ENCODE data around the gene DENND5B. TPM values are rescaled to one million over a fixed set of nuclear protein-coding genes. Genes with fewer than 3 reads are reported as not detected.
A peak's percentile ranks its signal among the peaks of the same experiment; 100 is the strongest.
"Not testable (repeated sequence)": the region's sequence is repeated elsewhere in the genome, so short reads cannot be mapped to it uniquely, and the experiment has no call there.

DENND5B gene
- total RNA-seq, 1 donor from 2014 or later, result 13.7 TPM

GRCh38 chr12:31557707-31558106 lies 33.2 kb downstream of the DENND5B start:
- DNase-seq (ENCODE audit: low spot score), result no peak

- DNase-seq (ENCODE audit: low spot score), result not testable (repeated sequence)
These were observed 35.5 kb downstream of the DENND5B start for GRCh38 chr12:31555466-31555865.

GRCh38 chr12:31550590-31550989 lies 40.3 kb downstream of the DENND5B start:
- DNase-seq (ENCODE audit: low spot score), result not testable (repeated sequence)

GRCh38 chr12:31536672-31537071 lies 54.3 kb downstream of the DENND5B start:
- DNase-seq (ENCODE audit: low spot score), result no peak

- no peak for DNase-seq (ENCODE audit: low spot score)
These were observed 57.5 kb downstream of the DENND5B start for GRCh38 chr12:31533470-31533869.

- DNase-seq (ENCODE audit: low spot score), result no peak
These were observed 59.0 kb downstream of the DENND5B start for GRCh38 chr12:31531893-31532292.

GRCh38 chr12:31528095-31528494 lies 62.8 kb downstream of the DENND5B start:
- DNase-seq (ENCODE audit: low spot score), result no peak

GRCh38 chr12:31527083-31527482 lies 63.9 kb downstream of the DENND5B start:
- no peak for DNase-seq (ENCODE audit: low spot score)

GRCh38 chr12:31526158-31526546 lies 64.8 kb downstream of the DENND5B start:
- no peak for DNase-seq (ENCODE audit: low spot score)

GRCh38 chr12:31525496-31526157 lies 65.3 kb downstream of the DENND5B start:
- DNase-seq (ENCODE audit: low spot score), result no peak

GRCh38 chr12:31524791-31525495 lies 66.0 kb downstream of the DENND5B start:
- DNase-seq (ENCODE audit: low spot score), result no peak

- DNase-seq (ENCODE audit: low spot score), result no peak
These were observed 67.6 kb downstream of the DENND5B start for GRCh38 chr12:31523306-31523705.

- no peak for DNase-seq (ENCODE audit: low spot score)
These were observed 68.3 kb downstream of the DENND5B start for GRCh38 chr12:31522607-31523006.

GRCh38 chr12:31521964-31522363 lies 69.0 kb downstream of the DENND5B start:
- no peak for DNase-seq (ENCODE audit: low spot score)

GRCh38 chr12:31519511-31519910 lies 71.4 kb downstream of the DENND5B start:
- DNase-seq (ENCODE audit: low spot score), result no peak

GRCh38 chr12:31518680-31519227 lies 72.2 kb downstream of the DENND5B start:
- DNase-seq (ENCODE audit: low spot score), result peak; percentile 44

GRCh38 chr12:31517994-31518393 lies 72.9 kb downstream of the DENND5B start:
- no peak for DNase-seq (ENCODE audit: low spot score)

- no peak for DNase-seq (ENCODE audit: low spot score)
These were observed 74.2 kb downstream of the DENND5B start for GRCh38 chr12:31516702-31517101.

- DNase-seq (ENCODE audit: low spot score), result no peak
These were observed 76.0 kb downstream of the DENND5B start for GRCh38 chr12:31514912-31515311.

GRCh38 chr12:31510034-31510433 lies 80.9 kb downstream of the DENND5B start:
- DNase-seq (ENCODE audit: low spot score), result no peak

GRCh38 chr12:31508436-31509150 lies 82.3 kb downstream of the DENND5B start:
- DNase-seq (ENCODE audit: low spot score), result no peak

- DNase-seq (ENCODE audit: low spot score), result no peak
These were observed 83.0 kb downstream of the DENND5B start for GRCh38 chr12:31507966-31508365.

Measured in mucosa of gallbladder (tissue), 1 donor.